SK-N-SH (cell line): ENCODE results near the gene SGPP1.

Experiments used
- CTCF ChIP-seq: fragments of 200-600 bp; sonication (generic); IDR thresholded peaks from 2 replicates; pipeline ENCODE4 v1.6.1; 2017; ENCODE audit warnings: antibody characterized with exemption, mild to moderate bottlenecking, moderate library complexity
- EZH2phosphoT487 ChIP-seq: fragments of 200-600 bp; sonication (generic); IDR thresholded peaks from 2 replicates; pipeline ENCODE4 v1.6.1; 2017; ENCODE audit warnings: low read depth, mixed run types, mild to moderate bottlenecking, antibody characterized with exemption, moderate library complexity, borderline replicate concordance
- FOXM1 ChIP-seq: IDR thresholded peaks from 2 replicates; pipeline ENCODE4 v1.4.0; 2012; ENCODE audit warnings: low read depth, mild to moderate bottlenecking
- GATA2 ChIP-seq: sonication (generic); formaldehyde crosslinking; IDR thresholded peaks from 2 replicates; pipeline ENCODE4 v1.5.0; 2020; ENCODE audit warnings: mild to moderate bottlenecking, missing genetic modification reagents
- RAD21 ChIP-seq: IDR thresholded peaks from 2 replicates; pipeline ENCODE4 v1.6.1; 2012; ENCODE audit warnings: mild to moderate bottlenecking, low read length
- REST ChIP-seq: IDR thresholded peaks from 2 replicates; pipeline ENCODE4 v1.6.1; 2012; ENCODE audit warnings: mild to moderate bottlenecking, low read depth, low read length, moderate library complexity
- TF ChIP-seq, protein P1 (sequence below): fragments of 150-350 bp; IDR thresholded peaks from 2 replicates; pipeline ENCODE4 v1.6.1; 2017; ENCODE audit warnings: antibody characterized with exemption, low read length, low read depth, borderline replicate concordance

DNA sequence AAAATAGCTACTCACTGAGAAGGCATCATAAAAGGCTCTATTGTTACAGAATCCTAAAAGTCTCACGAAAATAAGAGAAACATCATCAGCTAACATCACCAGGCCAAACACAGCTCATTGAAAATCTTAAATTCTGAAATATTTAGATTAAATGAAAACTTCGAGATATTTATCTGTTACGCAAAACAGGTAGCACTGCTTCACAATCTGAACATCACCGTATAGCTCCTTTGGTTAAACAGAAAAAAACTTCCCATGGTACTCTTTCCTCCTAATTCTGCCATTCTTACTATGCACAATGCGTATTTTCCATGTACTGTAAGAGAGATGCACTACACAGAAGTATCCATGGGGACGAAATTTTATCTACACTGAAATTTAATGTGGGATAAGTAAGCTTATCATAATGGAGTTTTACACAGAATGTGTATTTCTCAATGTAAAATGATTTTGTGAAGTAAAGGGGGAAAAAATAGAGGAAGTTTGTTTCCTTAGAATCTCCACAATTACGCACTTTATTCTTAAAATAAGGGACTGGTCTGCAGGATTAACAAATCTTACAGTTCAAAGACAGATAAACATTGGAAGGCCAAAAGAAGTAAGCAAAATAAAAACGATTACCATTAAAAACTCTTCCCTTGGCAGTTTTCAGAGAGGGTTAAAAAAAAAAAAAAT lies 1.9 kb downstream of the SGPP1 start:
- TF ChIP-seq RAD21 (no peak), REST (no peak), GATA2 (no peak), EZH2phosphoT487 (no peak), FOXM1 (no peak), CTCF (no peak)
- TF ChIP-seq, protein P1, sequence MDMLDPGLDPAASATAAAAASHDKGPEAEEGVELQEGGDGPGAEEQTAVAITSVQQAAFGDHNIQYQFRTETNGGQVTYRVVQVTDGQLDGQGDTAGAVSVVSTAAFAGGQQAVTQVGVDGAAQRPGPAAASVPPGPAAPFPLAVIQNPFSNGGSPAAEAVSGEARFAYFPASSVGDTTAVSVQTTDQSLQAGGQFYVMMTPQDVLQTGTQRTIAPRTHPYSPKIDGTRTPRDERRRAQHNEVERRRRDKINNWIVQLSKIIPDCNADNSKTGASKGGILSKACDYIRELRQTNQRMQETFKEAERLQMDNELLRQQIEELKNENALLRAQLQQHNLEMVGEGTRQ, result no peak
